Measurements from ENCODE around the gene ALOXE3.

The ALOXE3 gene

DNA sequence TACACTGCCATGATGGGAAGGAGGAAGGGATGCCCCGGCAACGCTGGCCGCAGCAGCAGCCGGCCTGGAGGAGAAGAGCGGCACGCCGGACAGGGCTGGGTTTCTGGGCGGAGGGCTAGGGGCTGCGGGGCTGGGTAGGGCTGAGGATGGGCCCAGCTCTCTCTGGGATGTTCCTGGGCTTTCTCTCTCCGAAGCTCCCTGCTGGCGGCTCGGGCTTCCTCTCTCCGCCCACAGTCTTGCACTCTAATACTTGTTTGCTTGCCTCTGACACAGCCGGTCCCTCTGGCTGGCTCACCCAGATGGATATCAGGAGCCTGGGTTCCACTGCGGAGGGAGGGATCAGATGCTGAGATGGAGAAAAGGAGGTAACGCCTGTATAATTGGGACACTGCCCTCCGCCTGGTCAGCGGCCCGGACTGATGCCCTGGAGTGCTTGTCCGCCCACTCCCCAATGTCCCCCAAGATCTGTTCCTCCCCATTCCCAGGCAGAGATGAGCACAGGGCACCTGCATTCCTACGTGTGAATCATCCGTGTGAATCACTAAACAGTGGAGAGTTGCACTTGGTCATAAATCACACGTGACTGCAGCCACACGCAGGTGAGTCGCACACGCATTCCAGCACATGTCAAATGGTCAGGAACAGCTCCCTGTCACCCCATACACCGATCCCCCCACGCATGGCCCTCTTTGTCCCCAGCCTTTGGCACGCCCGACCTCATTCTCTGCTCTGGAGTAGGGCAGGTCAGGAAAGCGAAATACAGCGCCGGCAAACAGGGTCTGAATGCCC is at the start of gene ALOXE3:
TSS of gene ALOXE3 (minus strand) at position 535 of the 789 bp plus-strand sequence. CDS start at position 11, 524 bp downstream.
- no peak for DNase-seq

DNA sequence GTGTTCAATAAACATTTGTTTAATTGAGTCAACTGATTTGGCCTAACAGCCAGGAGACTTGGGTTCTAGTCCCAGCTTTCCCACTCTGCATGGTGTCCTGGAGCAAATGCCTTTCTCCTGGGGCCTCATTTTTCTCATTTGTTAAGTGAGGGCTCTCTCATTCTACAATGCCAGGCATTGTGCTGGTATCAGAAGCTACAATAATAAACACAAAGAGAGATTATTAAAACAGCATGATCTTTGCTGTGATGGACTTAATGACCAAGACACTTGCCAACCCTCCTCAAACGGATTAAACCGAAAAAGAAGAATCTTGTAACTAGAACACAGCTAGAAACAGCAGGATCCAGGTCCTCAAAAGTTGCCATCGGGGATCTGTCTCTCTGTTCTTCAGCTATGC is 49.2 kb upstream of the ALOXE3 start:
- no peak for DNase-seq

DNA sequence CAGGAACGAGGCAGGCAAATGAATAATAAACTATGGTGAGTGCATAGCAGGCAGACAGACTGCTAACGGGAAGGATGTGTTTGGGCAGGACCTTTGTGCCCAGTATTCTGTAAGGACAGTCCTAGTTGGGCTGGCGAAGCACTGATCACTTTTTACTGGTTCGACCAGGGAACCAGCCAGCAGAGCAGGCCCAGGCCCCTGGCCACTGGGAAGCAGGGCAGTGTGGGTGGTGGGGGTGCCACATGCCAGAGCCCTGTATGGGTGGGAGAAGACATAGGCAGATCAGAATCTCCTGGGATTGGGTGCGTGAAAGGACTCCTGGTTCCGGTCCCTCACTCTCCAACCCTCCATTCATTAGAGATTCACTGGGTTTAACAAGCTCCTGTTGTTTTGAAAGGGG is 48.4 kb upstream of the ALOXE3 start:
- no peak for DNase-seq

DNA sequence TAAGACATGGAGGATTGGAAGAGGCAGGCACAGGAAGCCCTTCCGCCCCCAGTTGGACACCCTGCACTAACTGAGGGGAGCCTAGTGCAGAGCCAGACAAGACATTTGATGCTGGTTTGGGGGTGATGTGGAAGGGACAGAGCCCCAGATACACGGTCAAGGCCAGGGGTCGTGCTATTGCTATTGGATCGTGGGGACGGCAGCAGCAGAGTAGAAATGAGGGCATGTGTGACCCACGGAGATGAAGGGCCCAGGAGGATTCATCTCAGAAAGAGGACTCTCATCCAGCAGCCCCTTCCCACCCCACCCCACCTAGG is 46.5 kb upstream of the ALOXE3 start:
- no peak for DNase-seq

DNA sequence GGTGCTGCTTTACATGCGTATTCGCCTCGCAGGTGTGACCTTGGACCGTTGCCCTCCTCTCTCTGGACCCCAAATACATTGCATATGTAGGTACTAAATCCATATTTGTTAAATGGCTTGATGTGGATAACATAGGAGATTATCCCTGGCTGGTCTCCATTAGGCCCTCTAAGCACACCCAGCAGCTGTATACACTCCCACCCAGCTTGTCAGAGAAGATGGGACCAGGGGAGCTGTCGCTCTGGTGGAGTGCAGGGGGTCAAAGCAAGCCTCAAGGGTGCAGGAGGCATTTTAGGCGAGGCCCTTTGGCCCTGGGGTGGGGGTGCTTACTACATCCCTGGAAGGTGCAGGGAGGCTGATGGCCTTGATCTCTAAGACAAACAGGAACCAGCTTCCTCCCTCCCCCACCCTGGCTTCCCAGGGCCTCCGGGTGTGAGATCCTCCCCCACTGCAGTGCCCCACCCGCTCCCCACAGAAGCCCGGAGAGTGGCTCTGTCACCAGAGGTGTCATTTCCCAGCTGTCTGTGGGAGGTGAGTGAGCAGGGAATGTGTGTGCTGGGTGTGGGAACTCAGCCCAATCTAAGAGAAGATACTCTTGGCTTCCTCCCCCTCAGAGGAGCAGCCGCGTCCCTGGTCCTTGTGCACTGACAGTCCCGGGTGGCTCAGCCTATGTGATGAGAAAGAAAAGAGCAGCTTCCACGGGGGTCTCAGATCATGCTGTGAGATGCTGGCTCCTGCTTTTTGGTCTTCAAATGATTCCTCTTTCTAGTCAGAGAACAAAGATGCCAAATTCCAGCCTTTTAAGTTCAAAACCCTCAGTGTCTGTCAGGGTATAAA is 45.9 kb upstream of the ALOXE3 start:
- peak; percentile 82 for DNase-seq

DNA sequence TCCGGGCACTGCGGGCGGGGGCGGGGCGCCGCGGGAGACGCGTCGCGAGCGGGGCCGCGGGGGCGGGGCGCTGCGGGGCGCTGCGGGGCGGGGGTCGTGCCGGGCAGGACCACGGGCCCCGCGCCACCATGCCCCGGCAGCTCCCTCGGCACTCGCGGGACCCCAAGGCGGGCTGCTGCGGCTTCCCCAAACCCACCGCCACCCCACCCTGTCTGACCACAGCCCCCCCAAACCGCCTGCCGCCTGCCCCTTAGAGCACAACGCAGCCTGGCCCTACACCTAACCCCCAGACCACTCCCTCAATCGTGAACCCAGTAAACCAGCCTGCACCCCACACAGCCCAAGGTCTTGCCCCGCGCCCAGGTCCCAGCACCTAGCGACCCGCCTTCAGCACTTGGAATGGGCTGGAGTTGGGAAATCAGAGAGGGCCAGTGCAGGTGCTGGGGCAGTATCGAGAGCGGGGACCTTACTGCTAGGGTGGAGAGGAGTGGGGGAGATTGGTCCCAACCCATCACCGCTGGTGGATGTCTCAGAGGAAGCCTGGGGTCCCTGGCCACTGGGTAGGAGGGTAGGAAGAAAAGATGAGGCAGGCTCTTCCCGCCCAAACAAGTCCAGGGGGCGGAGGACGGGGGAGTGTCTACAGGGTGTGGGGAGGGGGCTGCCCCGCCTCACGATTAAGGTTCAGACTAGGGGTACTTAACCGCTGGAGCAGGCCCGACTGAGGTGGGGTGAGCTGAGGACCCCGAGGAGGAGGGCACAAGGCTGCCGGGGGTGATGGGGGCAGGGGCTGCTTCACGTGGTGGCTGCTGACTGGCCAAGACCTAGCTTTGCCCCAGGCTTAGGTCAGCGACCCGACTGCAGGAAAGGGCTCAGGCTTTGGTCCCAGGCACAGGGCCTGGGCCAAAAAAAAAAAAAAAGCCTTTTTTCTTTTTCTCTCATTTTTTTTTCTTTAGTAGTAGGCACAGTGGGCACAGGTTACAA is 45.0 kb upstream of the ALOXE3 start:
- DNase-seq, result peak; percentile 14

DNA sequence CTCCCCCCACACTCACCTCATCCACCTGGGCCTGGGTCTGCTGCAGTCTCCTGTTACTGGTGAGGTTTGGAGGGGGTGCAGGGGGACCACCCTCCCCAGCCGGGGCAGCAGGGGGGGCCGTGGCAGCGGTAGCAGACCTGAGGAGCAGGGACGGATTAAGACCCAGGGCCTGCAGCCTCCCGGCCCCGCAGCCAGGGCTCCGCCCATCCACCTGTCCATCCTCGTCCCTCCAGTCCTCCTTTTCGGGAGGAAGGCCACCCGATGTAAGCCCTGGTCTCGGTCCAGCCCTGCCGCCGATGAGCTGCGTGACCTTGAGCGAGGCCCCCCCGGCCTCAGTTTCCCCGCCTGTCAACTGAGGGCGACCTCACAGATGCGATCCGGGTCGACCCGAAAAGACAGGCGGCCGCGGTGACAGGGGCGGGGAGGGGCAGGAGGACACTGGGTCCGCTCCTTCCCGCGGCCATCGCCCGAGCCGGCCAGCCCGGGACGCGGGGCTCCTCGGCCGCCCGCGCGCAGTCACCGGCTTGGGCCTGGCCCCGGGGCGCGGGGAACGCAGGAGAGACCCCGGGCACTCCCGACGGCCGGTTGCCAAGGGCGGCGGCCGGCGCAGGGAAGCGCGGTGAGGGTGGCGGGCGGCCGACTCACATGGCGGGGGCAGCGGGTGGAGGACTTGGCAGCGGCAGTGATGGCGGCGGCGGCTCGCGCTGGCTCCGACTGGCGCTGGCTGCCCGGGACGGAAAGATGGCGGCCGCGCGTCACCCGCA is 44.1 kb upstream of the ALOXE3 start, which contains the start of gene VAMP2:
TSS of gene VAMP2 (minus strand) at position 716 of the 764 bp plus-strand sequence. CDS start at position 647, 69 bp downstream.
- DNase-seq, result peak; percentile 87

DNA sequence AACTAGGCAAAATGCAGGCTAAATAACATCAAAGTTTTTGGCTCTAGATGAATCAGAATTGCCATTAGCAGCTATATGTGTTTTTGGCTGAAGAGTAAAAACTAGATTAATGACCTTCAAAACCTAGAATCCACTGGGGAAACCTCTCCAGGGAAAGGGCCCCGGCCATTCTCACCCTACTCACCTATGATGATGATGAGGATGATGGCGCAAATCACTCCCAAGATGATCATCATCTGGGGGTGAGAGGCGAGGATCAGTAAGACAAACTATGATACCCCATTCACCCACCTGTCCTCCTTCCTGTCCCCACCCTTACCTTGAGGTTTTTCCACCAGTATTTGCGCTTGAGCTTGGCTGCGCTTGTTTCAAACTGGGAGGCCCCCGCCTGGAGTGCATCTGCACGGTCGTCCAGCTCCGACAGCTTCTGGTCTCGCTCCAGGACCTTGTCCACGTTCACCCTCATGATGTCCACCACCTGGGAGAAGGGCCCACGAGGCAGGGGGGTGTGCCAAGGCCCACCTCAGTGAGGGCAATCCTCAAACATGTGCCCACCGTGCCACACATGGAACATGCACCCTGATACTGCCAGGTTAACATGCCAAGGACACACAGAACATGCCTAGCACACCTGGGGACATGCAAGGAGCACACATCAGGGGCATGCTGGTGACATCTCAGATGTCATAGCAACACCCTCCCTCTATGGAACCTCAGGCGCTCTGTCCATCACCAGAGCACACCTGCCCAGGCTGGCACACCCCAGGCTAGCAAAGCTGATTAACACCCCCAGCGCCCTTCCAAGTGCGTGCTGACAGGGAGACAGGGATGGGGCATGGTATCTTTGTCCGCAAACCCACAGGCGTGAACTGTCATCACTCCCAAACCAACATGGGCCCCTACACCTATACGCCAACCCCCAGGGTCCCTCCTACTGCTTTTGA is 43.2 kb upstream of the ALOXE3 start:
- peak; percentile 28 for DNase-seq

DNA sequence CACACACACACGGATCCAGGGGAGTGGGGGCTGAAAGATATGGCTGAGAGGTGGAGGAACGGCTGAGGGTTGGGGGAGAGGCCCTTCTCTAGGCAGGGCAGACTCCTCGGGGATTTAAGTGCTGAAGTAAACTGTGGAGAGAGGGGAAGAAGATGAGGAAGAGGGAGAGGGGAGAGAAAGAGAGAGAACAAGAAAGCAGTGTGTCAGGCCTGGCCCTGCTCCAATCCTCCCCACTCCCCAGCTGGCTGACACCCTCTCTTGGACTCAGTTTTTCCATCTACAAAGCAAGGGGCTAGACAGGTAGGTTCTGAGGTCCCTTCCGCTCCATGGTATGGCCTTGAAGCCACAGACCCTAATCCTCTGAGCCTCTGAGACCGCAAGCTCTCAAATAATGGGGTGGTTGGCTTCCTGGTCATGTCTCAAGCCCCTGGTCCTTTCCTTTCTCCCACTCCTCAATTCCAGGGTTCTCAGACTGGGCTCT is 42.5 kb upstream of the ALOXE3 start:
- DNase-seq, result peak; percentile 22

DNA sequence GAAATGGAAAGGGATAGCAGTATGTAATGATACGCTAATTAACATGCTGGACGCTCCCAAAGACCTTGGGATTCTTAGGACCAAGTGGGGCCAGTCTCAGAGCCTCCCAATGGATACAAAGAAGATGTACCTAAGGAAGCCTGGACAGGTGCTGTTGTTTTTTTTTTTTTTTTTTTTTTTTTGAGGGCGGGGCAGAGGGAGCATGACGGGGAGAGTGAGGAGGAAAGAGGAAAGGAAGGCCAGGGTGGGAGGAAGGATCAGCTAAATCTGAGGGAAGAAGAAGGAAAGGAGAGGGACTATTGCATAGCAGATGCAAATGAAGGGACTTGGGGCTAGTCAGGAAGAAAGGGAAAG is 41.9 kb upstream of the ALOXE3 start:
- peak; percentile 2 for DNase-seq

DNA sequence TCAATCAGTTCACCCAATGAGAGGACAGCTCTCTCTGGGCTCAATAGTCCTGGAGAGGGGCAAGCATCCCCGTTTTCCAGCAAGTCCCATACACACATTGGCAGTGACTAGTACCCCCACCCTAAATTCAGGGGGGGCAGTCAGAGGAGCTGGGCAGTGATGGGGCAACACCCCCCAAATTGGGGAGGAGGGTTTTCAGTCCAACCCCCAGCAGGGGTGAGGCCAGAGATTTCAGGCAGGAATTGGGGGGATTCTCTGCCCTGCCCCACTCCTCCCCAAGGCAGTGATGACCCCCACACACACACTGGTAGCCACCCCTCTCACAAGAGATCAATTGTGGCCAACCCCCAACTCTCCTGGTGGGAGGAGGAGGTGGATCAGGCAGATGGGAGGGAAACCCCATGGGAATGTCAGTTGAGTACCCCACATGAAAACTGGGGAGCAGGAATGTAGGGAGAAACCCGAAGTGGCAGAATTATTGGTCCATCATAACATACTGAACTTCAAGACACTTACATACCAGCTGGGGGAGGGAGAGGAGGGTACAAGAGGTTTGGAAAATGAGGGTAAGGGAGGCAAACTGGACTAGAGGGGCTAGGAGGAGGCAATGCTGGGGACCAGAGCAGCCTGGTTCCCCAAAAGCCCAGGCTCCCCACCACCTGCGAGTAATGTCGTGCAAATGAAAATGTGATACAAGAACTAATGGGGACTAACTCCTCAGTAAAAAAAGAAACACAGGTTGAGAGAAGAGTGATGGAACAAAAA is 41.3 kb upstream of the ALOXE3 start:
- peak; percentile 7 for DNase-seq

DNA sequence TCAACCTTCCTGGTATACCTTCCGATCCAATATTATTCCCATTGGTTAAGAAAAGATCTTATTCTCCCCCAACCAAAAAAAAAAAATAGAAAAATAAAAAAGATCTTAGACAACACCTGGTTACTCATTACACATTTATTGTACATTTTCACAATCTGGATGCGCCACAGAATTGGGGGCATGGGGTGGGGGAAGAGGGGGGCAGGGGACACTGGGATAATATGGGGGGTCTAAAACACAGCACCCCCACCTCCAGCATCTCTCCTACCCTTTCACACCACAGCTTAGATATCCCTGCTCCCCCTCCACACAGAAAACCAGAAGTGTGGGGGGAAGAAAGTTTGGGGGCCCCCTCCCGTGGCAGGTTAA is 40.7 kb upstream of the ALOXE3 start:
- DNase-seq, result peak; percentile 16

DNA sequence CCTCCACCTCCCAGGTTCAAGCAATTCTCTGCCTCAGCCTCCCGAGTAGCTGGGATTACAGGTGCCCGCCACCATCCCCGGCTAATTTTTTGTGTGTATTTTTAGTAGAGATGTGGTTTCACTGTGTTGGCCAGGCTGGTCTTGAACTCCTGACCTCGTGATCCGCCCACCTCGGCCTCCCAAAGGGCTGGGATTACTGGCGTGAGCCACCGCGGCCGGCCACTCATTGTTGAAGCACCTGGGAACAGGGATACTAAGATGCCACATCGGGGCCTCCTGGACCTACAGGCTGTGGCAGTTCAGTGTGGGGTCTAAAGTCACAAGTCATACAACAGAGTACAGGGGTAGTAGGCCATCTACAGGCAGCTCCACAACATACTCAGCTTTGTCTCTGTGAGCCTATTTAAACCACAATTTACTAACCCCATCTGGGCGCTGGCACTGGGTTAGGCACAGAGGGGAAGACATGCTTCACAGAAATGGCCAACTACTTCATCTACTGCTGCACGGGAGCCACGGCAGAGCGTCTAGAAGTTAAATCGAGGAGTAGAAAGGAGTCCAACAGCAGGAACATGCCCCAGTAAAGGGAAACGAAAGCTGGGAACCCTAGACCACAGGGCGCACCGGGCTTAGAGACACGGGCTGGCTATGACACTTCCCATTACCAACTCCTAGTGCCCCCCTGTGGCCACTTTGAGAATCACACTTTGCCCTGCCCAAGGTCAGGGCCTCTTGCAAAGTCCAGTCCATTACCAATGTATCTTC is 40.1 kb upstream of the ALOXE3 start:
- DNase-seq, result peak; percentile 90

DNA sequence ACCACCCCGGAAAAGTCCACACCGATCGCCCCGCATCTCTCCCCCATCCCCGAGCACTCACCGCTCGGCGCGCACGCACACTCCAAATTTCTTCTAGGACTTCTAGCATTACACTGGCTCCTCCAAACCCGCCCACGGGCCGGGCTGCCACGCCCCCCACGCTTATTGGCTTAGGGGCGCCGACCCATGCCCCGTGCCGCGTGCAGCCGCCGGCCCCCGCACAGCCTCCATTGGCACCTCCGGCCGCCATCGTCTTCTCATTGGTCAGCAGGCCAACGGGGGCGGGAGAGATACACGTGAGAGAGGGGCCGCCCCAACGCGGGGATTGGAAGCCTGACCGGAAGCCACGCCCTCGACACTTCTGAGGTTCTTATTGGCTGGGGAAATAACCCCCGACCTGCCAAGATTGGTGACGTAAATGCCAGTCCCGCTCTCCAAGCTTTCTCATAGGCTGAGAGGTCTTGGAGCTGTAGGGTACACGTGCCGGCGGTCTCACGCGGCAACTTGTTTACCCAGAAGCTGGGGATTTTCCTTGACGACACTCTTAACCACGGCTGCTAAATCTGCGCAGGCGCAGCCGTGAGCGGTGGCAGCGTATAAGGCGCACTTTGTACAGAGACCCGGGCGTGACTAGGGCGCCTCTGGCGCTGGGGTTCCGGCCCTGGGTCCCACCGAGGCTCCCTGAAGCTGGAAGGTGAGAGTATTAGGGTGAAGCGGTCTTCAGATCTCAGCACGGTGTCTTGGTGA is 38.1 kb upstream of the ALOXE3 start:
- DNase-seq, result peak; percentile 100

DNA sequence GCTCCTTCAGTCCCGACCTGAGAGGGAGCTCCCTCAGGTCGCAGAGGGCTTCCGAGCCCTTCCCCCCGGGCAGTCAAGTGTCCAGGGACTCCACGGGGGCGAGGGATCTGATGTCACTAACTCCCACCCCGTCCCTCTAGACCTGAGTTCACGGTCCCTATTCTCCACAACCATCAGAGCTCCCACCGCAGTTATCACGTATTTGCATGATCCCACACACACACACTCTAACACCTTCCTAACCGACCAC is 37.6 kb upstream of the ALOXE3 start:
- no peak for DNase-seq

DNA sequence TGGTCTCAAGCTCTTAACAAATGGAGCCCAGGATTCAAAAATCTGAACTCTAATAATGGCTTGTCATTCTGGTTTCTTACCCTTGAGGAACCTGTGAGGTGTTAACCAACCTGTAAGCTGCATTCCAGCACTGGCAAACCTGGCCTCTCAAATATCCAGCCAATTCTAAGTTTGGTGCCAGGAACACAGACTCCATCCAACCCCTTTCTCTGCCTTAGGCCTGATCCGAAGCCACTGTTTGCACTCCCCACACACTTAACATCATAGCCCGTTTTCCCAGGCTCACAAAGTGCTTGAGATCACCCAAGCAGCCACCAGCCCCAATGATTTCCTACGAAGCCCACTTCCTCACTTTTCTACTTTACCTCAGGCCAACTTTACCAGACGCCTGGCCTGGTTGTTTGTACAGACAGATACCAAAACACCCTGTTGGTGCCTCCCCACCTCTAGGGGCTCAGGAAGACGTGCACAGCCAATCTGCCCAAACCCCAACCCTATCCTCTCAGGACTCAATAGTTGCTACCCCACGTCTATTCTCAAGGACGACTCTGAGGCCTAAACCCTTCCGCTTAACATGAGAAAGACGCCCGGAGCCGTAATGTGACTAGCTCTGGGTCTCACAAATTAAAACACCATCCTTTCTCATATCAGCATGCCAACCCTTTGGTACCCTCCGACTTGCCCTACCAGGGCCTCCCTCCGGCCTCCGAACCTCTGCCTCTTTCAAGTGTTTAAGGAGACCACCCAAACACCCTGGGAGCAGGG is 37.1 kb upstream of the ALOXE3 start:
- DNase-seq, result peak; percentile 48

DNA sequence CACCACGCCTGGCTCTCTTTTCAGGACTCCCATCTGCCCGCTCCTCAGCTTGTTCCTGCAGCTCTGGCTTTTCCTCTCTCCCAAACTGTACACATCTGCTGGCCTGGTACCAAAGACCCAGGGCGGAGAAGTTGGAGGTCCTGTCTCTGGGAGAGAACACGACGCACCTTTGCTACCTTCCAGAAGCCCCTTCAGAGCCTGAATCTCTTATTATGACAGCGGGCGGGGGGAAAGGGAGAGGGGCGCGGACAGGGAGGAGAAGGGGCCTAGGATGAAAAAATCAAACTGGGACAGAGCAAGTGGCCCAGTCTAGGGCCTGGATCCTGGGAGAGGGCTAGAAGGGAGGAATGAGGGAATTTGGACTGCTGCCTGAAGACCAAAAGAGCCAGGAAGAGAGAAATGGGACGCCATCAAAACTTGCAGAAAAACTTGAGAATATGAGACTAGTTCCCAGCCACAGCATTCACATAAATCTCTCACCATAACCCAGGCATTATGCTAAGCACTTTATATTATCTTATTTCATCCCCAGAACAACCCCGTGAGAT is 36.4 kb upstream of the ALOXE3 start:
- no peak for DNase-seq

Measured in CD4-positive, alpha-beta T cell treated with Interleukin-12 subunit alpha and Interleukin-12 subunit beta, for 1 hour (primary cell).